ENCODE measurements around the gene DUSP28. TPM values are rescaled to one million over a fixed set of nuclear protein-coding genes. Genes with fewer than 3 reads are reported as not detected.

The DUSP28 gene
- total and polyA plus RNA-seq, 2 experiments from 2014 or later: 2.7 to 4.3 TPM

DNA sequence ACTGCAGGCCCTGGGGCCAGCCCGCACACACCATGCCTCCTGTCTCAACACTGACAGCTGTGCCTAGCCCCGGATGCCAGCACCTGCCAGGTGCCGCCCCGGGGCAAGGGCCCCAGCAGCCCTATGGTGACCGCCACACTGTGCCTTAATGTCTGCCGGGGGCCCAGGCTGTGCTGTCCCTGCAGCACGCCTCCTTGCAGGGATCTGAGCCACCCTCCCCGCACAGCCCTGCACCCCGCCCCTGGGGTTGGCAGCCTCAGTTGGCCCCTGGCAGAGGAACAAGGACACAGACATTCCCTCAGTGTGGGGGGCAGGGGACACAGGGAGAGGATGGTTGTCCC is 17.9 kb downstream of the DUSP28 start:
- Histone ChIP-seq H3K4me3 (no peak overlapping the region), H3F3A (replicated peaks; ENCODE audit: low read depth) (0 out of 2 replicates have a peak, but pooled peaks cover 2% of the 10 kb centered on the region), H3K4me2 (no peak overlapping the region), H3K4me1 (ENCODE audit: insufficient read depth) (no peaks in the 10 kb centered on the region), H3K9me2 (ENCODE audit: insufficient read depth) (no peaks in the 10 kb centered on the region), H2AFZ (no peak overlapping the region), H3K27me3 (ENCODE audit: insufficient read depth) (no peaks in the 10 kb centered on the region), H4K20me1 (replicated peaks; ENCODE audit: insufficient read depth) (peaks cover 14% of the 10 kb centered on the region), H3K79me2 (replicated peaks; ENCODE audit: insufficient read depth) (peaks cover 21% of the 10 kb centered on the region), H3K27ac (ENCODE audit: low read depth) (no peak overlapping the region), H3K36me3 (ENCODE audit: insufficient read depth) (no peaks in the 10 kb centered on the region)
- H3K27ac Mint-ChIP-seq: no peak overlapping the region
- no peak for ATAC-seq
- H3K36me3 Mint-ChIP-seq (ENCODE audit: low read depth): no peaks in the 10 kb centered on the region; the same call in 2 of the 3 replicates
- H3K4me3 Mint-ChIP-seq: no peak overlapping the region
- TF ChIP-seq NANOG (IDR thresholded peaks at IDR 0.05; ENCODE audit: borderline replicate concordance): no peak
- TF ChIP-seq, protein P1, sequence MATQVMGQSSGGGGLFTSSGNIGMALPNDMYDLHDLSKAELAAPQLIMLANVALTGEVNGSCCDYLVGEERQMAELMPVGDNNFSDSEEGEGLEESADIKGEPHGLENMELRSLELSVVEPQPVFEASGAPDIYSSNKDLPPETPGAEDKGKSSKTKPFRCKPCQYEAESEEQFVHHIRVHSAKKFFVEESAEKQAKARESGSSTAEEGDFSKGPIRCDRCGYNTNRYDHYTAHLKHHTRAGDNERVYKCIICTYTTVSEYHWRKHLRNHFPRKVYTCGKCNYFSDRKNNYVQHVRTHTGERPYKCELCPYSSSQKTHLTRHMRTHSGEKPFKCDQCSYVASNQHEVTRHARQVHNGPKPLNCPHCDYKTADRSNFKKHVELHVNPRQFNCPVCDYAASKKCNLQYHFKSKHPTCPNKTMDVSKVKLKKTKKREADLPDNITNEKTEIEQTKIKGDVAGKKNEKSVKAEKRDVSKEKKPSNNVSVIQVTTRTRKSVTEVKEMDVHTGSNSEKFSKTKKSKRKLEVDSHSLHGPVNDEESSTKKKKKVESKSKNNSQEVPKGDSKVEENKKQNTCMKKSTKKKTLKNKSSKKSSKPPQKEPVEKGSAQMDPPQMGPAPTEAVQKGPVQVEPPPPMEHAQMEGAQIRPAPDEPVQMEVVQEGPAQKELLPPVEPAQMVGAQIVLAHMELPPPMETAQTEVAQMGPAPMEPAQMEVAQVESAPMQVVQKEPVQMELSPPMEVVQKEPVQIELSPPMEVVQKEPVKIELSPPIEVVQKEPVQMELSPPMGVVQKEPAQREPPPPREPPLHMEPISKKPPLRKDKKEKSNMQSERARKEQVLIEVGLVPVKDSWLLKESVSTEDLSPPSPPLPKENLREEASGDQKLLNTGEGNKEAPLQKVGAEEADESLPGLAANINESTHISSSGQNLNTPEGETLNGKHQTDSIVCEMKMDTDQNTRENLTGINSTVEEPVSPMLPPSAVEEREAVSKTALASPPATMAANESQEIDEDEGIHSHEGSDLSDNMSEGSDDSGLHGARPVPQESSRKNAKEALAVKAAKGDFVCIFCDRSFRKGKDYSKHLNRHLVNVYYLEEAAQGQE (IDR thresholded peaks at IDR 0.05; ENCODE audit: unreplicated experiment): no peak
- TF ChIP-seq ZNF114 (CRISPR knock-in tag; IDR thresholded peaks at IDR 0.05): no peak
- no peak for TF ChIP-seq EZH2 (IDR thresholded peaks at IDR 0.05; ENCODE audit: low read depth, unreplicated experiment)
- TF ChIP-seq, protein P2, sequence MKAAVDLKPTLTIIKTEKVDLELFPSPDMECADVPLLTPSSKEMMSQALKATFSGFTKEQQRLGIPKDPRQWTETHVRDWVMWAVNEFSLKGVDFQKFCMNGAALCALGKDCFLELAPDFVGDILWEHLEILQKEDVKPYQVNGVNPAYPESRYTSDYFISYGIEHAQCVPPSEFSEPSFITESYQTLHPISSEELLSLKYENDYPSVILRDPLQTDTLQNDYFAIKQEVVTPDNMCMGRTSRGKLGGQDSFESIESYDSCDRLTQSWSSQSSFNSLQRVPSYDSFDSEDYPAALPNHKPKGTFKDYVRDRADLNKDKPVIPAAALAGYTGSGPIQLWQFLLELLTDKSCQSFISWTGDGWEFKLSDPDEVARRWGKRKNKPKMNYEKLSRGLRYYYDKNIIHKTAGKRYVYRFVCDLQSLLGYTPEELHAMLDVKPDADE (IDR thresholded peaks at IDR 0.05): no peak
- TF ChIP-seq, protein P3, sequence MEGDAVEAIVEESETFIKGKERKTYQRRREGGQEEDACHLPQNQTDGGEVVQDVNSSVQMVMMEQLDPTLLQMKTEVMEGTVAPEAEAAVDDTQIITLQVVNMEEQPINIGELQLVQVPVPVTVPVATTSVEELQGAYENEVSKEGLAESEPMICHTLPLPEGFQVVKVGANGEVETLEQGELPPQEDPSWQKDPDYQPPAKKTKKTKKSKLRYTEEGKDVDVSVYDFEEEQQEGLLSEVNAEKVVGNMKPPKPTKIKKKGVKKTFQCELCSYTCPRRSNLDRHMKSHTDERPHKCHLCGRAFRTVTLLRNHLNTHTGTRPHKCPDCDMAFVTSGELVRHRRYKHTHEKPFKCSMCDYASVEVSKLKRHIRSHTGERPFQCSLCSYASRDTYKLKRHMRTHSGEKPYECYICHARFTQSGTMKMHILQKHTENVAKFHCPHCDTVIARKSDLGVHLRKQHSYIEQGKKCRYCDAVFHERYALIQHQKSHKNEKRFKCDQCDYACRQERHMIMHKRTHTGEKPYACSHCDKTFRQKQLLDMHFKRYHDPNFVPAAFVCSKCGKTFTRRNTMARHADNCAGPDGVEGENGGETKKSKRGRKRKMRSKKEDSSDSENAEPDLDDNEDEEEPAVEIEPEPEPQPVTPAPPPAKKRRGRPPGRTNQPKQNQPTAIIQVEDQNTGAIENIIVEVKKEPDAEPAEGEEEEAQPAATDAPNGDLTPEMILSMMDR (conservative IDR thresholded peaks at IDR 0.05; ENCODE audit: low read depth in 2 of 2): no peak
- no peak for TF ChIP-seq CREB1 (CRISPR knock-in tag; IDR thresholded peaks at IDR 0.05; ENCODE audit: low read depth)
- TF ChIP-seq STAT1 (IDR thresholded peaks at IDR 0.05; ENCODE audit: unreplicated experiment): no peak
- TF ChIP-seq EZH2phosphoT487 (IDR thresholded peaks at IDR 0.05; ENCODE audit: unreplicated experiment): no peak
- TF ChIP-seq POLR2AphosphoS5 (IDR thresholded peaks at IDR 0.05; ENCODE audit: low read depth): no peak
- no peak for TF ChIP-seq ZNF331 (CRISPR knock-in tag; IDR thresholded peaks at IDR 0.05; ENCODE audit: low read depth)
- TF ChIP-seq, protein P4, sequence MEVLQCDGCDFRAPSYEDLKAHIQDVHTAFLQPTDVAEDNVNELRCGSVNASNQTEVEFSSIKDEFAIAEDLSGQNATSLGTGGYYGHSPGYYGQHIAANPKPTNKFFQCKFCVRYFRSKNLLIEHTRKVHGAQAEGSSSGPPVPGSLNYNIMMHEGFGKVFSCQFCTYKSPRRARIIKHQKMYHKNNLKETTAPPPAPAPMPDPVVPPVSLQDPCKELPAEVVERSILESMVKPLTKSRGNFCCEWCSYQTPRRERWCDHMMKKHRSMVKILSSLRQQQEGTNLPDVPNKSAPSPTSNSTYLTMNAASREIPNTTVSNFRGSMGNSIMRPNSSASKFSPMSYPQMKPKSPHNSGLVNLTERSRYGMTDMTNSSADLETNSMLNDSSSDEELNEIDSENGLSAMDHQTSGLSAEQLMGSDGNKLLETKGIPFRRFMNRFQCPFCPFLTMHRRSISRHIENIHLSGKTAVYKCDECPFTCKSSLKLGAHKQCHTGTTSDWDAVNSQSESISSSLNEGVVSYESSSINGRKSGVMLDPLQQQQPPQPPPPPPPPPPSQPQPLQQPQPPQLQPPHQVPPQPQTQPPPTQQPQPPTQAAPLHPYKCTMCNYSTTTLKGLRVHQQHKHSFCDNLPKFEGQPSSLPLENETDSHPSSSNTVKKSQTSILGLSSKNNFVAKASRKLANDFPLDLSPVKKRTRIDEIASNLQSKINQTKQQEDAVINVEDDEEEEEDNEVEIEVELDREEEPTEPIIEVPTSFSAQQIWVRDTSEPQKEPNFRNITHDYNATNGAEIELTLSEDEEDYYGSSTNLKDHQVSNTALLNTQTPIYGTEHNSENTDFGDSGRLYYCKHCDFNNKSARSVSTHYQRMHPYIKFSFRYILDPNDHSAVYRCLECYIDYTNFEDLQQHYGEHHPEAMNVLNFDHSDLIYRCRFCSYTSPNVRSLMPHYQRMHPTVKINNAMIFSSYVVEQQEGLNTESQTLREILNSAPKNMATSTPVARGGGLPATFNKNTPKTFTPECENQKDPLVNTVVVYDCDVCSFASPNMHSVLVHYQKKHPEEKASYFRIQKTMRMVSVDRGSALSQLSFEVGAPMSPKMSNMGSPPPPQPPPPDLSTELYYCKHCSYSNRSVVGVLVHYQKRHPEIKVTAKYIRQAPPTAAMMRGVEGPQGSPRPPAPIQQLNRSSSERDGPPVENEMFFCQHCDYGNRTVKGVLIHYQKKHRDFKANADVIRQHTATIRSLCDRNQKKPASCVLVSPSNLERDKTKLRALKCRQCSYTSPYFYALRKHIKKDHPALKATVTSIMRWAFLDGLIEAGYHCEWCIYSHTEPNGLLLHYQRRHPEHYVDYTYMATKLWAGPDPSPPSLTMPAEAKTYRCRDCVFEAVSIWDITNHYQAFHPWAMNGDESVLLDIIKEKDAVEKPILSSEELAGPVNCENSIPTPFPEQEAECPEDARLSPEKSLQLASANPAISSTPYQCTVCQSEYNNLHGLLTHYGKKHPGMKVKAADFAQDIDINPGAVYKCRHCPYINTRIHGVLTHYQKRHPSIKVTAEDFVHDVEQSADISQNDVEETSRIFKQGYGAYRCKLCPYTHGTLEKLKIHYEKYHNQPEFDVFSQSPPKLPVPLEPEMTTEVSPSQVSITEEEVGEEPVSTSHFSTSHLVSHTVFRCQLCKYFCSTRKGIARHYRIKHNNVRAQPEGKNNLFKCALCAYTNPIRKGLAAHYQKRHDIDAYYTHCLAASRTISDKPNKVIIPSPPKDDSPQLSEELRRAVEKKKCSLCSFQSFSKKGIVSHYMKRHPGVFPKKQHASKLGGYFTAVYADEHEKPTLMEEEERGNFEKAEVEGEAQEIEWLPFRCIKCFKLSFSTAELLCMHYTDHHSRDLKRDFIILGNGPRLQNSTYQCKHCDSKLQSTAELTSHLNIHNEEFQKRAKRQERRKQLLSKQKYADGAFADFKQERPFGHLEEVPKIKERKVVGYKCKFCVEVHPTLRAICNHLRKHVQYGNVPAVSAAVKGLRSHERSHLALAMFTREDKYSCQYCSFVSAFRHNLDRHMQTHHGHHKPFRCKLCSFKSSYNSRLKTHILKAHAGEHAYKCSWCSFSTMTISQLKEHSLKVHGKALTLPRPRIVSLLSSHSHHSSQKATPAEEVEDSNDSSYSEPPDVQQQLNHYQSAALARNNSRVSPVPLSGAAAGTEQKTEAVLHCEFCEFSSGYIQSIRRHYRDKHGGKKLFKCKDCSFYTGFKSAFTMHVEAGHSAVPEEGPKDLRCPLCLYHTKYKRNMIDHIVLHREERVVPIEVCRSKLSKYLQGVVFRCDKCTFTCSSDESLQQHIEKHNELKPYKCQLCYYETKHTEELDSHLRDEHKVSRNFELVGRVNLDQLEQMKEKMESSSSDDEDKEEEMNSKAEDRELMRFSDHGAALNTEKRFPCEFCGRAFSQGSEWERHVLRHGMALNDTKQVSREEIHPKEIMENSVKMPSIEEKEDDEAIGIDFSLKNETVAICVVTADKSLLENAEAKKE (CRISPR knock-in tag; IDR thresholded peaks at IDR 0.05): no peak
- TF ChIP-seq JUNB (IDR thresholded peaks at IDR 0.05; ENCODE audit: unreplicated experiment): no peak
- no peaks in the 10 kb centered on the region for H3K9me3 Mint-ChIP-seq
- peaks cover 14% of the 10 kb centered on the region for H3K27me3 Mint-ChIP-seq (ENCODE audit: insufficient read depth, low read depth, poor library complexity)
- DNase-seq (ENCODE audit: low spot score): no peak
- peaks cover 15% of the 10 kb centered on the region for H3K4me1 Mint-ChIP-seq

All from GM23338 (cell line).